ENCODE results near the gene ISG20.

The ISG20 gene

DNA sequence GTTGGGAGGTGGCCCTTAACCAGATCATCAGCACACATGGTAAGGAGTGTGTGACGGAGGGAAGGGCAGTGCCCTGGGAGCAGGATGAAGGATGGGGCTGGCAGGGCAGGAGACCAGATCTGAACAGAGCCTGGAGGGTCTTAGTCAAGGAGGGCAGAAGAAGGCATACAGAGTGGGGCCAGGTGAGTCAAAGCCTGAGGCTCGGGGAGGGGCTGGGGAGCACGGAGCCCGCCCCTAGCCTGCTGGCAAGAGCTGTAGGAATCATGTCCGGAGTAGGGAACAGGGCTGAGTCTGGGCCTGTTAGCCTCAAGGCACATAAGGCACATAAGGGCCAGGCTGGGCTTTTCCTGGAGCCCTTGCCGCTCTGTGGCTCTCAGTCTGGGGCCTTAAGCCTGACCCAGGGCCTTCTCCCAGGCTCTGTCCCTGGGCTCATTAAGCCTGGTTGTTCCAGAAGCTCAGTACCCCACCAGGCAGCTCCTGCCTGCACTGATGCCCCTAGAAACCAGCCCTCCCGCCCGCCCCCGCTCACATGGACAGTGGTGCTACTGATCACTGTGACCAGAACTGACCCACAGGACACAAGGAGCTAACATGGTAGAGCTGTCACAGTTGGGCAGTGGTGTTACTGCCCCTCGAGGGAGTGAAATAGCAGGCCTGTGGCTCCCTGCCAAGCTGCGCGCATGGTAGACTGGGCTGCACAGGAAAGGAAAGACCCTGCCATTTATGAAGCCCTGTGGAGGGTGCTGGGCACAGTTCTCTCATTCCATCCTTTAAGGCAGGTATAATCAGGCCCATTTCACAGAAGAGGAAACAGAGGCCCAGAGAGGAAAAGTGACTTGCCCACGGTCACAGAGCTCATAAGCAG is 14.6 kb downstream of the ISG20 start:
- DNase-seq (ENCODE audit: low spot score) (no peak), FAIRE-seq (peak; percentile 17)

DNA sequence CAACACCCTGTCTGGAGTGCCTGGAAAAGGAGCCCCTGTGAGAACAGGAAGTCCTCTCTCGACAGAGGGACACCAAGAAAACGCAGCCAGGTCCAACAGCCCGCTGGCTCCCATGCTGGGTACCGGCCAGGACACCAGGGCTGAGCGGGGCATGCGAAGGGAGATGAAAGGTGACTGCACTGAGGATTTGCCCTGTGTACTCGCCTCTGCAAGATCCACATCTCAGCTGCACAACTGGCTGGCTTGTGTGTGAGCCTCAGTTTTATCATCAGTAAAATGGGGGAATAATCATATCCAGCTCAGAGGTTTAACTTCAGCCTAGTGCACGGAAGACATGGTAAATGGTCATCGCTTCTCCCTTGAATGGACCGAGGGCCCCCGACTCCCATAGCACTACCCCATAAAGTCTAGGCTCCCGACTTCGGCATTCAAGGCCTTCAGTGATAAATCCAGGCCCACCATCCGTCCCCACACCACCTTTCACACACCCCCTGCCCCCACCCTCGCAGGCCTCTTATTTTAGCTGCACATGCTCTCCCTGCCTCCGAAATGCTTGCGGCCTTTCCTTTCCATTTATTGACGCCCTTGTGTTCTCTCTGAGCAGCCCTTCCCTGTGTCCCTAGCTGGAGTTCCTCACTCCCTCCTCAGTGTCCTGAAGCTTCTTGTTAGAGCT is 15.8 kb downstream of the ISG20 start:
- peak; percentile 42 for FAIRE-seq
- DNase-seq (ENCODE audit: low spot score), result no peak

DNA sequence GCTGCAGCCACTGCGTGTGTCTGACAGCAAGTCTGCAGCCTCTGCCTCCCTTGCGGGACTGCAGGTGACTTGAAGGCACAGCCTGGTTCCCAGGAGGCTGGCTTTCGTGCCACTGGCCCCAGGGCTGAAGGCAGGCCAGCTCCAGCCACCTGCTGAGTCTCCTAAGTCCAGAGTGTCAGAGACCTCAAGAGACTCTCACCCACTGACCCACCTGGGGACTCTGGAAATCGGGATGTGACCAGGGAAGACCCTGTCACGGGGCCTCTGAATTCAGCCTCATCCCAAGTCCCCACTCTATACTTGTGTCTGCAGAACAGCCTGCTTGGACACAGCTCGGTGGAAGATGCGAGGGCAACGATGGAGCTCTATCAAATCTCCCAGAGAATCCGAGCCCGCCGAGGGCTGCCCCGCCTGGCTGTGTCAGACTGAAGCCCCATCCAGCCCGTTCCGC is 16.3 kb downstream of the ISG20 start:
- no peak for FAIRE-seq
- no peak for DNase-seq (ENCODE audit: low spot score)

DNA sequence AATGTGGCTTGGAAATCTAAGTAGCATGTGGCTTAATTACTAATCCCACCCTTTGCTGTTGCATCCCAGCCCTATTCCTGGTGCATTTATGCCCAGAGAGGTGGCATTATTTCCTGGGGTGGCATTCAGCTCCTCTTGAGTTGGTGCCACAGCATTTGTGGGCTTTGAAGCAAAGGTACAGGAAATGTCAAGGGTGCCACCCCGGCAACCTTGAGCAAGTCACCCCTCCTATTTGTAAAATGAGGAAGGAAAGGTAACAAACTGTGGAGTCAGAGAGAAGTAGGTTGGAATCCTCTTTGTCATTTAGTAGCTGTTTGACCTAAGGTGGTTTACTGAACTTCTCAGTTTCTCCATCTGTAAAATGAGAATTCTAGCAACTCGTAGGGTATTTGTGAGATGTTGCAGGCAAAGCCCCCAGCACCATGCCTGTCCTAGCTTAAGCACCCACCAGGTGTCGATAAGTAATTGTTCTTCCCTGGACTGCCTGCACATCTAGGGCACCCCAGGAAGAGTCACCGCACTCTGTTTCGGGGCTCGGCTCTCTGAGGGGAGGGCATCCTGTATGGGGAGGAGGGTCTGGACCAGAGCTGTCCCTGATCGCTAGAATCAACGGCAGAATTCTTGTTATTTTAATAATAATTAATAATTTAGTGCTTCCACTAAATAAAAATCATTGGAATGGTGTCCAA is 17.1 kb downstream of the ISG20 start:
- DNase-seq (ENCODE audit: low spot score), result no peak
- no peak for FAIRE-seq

DNA sequence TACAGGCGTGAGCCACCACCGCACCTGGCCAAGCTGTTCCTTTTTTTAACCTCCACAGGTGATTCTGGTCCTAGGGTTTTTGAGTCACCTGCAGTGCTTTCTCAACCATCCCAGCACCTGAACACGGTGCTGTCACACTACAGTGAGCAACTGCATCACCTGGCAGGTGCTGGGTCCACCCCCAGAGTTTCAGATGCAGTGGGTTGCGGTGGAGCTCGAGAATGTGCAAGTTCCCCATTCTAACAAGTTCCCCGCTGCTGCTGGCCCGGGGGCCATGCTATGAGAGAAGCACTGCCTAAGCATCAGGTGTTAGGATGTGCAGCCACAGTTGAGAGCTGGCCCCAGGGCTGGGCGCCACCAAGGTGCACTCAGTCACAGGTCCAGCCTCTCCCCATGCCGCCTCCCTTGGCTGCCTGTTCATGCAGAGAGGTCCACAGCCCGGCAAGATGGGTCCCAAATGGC is 18.0 kb downstream of the ISG20 start:
- no peak for DNase-seq (ENCODE audit: low spot score)
- no peak for FAIRE-seq

DNA sequence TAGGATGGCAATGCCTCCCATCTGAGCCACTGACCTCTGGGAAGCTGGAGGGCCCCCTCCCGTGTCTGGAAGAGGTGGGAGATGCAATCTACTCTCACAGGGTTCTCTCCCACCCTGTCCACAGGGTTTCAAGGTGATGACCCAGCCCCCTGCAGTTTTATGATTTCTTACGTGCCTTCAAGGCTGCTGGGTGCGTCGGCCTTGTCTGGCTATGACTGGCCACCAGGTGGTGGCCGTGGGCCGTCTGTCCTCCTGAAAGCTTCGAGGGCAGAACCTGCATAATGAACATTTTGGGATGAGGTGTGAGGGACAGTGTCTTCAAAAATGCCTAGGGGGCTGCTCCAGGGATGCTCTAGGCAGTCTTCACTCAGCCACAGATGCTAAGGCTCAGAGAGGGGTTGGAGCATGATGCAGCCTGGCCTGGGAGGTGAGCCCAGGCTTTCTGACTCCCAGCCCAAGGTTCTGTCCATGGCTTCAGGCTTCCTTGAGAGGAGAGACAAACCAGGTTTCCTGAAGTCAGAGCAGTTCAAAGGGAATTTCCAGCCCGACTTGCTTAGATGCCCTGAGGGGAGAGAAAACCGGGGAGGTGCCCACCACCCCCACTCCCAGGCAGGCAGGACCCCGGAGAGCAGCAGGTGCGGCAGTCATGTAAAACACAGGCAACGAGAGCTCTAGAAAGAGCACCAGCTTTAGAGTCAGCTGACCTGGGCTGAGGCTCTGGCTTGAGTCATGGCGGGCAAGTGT is 18.7 kb downstream of the ISG20 start:
- FAIRE-seq (peak; percentile 48), DNase-seq (ENCODE audit: low spot score) (peak; percentile 76)

DNA sequence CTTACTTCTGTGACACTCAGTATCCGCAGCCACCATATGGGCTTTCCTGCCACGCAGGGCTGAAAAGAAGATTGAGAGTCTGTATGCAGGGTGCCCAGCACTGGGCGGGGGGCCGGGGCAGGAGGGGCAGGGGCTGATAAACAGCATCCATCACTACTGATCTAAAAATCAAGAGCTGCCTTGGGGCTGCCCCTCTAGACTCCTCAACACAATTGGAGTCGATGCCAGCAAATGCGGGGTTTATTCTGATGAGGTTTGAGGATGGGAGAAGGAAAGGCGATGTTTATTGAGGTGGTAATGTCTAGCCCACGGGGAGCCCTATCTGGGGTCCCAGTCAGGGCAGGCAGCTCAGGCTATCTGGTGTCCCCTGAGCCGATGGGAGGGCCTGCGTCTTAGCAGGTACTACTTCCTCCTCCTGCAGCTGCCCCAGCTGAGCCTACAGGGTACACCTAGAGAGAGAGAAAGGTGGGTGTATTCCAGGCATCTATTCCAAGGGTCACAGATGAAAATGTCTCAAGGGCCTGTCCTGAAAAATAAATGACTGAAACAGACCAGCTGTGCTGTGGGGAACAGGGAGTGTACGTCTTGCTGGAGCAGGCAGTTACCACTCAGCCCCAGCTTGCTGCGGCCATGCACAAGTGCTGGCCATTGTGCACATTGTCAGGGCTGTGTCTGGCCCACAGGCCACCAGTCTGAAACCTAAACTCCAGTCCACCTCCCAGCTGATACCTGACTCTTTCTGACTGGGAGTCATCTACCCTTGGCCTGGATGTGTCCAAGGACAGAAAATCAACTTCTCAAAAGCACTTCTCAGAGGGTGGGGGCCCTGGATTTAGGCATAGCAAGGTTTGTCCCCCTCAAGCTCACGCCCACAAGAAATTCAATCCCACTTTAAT is 19.5 kb downstream of the ISG20 start:
- DNase-seq (ENCODE audit: low spot score) (no peak), FAIRE-seq (no peak)

DNA sequence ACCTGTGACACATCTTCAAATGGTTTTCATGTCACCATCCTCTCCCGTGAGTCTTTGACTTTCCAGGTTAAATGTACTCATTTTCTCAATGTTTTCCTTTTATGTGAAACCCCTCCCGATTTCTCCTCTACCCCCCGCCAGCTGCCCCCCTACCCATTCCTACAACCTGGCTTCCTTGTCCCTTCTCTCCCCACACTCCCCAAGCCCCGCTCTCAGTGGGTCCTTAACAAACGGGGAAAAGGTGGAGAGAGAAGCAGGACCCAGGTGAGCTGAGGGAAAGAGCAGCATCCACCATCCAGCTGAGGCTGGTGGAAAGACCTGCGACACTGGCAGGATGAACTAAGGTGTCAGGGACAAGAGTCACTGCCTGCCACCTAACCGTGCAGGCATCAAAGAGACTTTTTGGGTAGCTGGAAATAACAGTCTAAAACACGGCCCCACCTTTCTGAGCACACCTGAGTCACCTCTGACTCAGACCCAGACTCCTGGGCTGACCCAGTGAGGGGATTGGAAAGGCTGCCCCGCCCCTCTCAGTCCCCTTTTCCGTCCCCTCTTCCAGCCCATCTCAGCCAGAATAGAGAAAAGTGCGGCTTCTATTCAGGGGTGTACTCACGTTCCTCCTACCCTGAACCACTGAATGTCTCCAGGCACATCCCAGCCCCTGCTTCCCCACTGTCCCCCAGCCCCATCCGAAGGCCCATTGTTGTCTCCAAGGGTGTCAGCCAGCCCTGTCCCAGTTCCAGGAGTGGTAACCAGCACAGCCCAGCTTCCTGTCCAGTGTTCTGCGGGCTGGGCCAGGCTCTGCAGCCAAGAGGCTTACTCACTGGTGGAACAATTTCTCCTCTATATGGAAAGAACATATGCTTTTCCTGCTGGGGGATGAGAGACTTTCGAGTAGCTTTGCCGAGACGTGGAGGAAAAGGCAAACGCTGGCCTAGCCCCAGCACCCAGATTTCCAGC is 20.4 kb downstream of the ISG20 start:
- DNase-seq (ENCODE audit: low spot score), result peak; percentile 57
- FAIRE-seq, result no peak

DNA sequence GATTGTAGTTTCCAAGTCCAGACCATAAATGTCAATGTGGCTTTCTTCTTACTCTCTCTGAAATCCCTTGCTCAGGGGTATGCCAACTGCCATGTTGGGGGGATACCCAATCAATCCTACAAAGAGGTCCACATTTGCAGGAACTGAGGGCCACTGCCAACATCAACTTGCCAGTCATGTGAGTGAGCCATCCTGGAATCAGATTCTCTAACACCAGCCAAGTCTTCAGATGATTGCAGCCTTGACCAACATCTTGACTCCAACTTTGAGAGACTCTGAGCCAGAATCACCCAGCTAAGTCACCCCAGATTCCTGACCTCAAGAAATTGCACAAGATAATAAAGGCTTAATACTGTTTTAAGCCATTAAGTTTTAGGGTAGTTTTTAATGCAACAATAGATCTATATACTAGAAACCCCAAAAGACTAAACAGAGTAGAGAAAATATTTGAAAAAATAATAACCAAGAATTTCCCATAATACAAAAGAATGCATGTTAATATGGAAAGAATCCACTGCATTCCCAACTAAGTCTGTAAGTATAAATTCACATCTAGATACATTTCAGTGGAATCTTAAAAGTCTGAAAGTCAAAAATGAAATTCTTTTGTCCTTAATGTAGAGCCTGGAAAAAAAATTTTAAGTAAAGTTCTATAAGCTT is 22.4 kb downstream of the ISG20 start:
- FAIRE-seq (no peak), DNase-seq (ENCODE audit: low spot score) (no peak)

DNA sequence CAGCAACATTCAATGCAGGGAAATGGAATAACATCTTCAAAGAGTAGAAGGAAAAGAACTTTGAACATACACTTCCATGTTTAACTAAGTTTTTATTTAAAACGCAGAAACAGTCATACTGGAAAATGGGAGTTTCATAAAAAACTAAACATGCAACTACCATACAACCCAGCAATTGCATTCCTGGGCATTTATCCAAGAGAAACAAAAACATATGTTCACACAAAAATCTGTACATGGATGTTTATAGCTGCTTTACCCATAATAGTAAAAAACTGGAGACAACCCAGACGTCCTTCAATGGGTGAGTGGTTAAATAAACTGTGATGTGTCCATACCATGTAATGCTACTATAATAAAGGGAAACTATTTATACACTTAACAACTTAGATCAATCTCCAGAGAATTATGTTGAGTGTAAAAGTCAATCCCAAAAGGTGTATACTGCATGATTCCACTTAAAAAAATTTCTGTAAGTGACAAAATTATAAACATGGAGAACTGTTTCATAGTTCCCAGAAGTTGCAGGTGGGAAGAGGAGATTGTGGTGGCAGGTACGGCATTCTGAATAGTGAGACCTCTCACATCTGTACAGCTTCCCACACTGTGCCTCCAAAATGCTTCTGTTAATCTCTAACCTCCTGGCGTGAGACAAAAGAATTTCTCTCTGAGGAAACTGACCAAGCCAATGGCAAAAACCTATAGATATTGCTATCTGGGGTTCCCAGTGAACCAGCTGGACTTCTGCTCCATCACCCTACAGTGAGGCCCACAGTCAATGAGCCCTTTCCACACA is 23.1 kb downstream of the ISG20 start:
- DNase-seq (ENCODE audit: low spot score) (no peak), FAIRE-seq (no peak)

DNA sequence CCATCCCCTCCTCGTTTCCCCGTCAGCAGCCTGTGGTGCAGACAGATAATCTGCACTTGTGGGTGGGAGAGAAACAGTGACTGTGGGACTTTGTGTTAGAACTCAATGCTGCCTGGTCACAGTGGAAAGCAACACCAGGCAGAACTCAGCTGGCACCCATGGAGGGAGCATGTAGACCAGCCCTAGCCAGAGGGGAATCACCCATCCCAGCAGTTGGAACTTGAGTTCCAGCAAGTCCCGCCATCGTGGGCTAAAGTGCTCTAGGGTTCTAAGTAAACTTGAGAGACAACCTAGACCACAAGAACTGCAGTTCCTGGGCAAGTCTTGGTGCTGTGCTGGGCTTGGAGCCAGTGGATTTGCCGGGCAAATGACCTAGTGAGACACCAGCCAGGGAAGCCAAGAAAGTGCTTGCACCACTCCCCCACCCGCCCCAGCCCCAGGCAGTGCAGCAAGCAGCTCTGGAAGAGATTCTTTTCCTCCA is 24.4 kb downstream of the ISG20 start:
- DNase-seq (ENCODE audit: low spot score) (no peak), FAIRE-seq (no peak)

DNA sequence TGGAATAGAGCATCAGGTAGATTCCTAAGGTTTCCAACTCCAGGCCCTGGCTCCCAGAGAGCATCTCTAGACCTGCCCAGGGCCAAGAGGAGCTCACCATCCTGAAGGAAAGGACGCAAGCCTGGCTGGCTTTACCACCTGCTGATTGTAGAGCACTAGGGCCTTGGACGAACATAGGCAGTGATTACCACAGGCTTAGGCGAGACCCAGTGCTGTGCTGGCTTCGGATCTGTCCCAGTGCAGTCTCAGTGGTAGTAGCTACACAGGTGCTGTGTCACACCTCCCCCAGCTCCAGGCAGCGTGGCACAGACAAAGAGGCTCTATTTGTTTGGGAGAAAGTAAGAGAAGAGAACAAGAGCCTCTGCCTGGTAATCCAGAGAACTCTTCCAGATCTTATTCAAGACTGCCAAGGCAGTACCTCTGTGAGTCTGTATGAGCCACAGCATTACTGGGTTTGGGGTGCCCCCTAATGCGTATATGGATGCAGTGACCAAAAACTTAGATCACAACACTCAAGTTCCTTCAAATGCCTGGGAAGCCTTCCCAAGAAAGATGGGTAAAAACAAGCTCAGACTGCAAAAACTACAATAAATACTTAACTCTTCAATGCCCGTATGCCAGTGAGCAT is 25.4 kb downstream of the ISG20 start:
- DNase-seq (ENCODE audit: low spot score) (no peak), FAIRE-seq (no peak)

DNA sequence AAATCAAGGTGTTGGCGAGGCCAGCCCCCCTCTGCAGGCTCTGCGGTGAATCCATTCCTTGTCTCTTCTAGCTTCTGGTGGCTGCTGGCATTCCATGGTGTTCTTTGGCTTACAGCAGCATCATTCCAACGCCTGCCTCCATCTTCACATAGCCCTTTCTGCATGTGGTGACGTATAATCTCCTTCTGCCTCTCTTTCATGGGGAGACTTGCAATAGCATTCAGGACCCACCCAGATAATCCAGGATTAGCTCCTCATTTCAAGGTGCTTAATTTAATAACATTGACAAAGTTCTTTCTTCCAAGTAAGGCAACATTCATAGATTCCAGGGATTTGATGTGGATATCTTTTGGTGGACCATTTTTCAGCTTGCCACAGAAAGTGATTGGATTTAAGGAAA is 35.8 kb downstream of the ISG20 start:
- no peak for FAIRE-seq
- DNase-seq (ENCODE audit: low spot score), result no peak

DNA sequence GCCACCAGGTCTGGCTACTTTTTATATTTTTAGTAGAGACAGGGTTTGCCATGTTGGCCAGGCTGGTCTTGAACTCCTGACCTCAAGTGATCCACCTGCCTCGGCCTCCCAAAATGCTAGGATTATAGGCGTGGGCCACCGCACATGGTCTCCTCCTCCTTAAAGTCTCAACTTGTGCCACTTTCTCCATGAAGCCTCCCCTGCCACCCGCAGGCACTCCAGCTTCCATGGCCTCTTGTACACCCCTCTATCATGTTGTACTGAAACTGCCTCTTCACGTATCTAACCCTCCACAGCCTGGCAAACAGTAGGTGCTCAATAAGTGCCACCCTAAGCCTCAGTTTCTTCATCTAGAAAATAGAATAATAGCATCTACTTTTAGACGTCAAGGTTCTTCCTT is 39.9 kb downstream of the ISG20 start:
- FAIRE-seq (no peak), DNase-seq (ENCODE audit: low spot score) (no peak)

DNA sequence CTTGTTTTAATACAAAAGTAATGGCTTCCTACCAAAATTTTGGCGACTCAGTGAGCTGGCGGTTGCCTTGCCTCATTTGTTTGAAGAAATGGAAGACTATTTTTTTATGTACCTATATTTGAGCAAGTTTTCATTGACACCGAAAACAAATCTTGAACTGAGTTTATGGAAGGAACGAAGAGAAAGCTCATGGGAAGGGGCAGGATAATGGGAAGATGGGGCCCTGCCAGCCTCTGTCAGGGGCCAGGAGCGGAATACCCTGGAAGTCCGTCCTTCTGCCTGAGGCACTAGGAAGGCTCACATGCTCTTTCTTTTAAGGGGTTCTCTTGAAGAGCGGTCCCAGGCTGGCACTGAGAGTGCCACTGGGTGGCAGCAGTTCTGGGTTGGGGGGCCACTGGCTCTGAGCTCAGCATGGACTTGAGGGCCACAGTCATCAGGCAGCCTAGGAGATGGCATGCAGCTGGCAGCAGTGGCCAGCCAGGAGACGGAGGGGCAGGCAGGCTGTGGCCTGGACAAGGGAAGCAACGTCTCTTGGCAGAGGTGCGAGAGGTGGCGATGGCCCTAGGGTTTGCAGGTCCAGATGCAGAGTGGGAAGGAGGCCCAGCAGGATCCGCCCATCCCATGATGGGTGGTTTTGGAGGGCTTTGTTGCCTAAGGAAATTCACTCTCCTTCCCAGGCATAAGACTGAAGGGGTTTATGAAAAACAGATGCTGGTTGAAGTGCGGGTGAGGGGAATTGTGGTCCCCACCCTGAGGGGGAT is 41.6 kb downstream of the ISG20 start:
- FAIRE-seq (no peak), DNase-seq (ENCODE audit: low spot score) (no peak)

DNA sequence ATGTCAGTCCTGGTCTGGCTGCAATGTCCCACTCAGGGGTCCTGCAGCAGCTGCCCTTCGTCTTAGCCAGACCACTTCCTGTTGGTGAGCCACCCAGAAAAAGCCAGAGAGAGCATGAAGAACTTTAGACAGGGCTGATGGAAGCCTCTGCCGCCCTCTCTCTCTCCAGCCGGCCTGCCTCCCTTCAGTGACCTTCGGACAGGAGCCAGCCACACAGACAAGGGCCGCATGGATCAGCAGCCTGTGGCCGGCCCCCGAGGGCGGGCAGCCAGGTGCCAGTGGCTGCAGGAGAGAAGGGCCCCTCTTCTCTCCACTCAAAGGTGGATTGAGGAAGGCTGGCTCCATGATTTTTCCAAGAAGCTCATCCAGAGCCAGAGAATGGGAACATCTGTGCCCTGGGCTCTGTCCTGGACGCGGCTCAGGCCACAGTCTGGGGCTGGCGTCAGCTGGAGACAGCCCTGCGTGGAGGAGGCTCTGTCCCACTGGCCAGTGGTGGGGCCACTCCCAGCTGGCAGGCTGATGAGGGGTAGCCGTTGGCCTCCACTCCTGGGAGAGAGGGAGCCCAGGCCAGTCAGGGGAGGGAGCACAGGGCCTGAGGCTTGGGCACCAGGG is 42.9 kb downstream of the ISG20 start:
- DNase-seq (ENCODE audit: low spot score) (no peak), FAIRE-seq (no peak)

Data from urothelium cell line (cell line).